ENCODE results near the gene NAGPA. TPM values are rescaled to one million over a fixed set of nuclear protein-coding genes. Genes with fewer than 3 reads are reported as not detected.

NAGPA gene
- total RNA-seq, 1 experiment from 2014 or later, result 15.9 TPM

GRCh38 chr16:5011637-5012036, 22.1 kb downstream of the NAGPA start:
- H3K27ac Mint-ChIP-seq (ENCODE audit: unreplicated experiment), result no peak overlapping the region
- no peaks in the 10 kb centered on the region for H3K9me3 Mint-ChIP-seq (ENCODE audit: unreplicated experiment)
- Histone ChIP-seq H3K27me3 (replicated peaks; ENCODE audit: control insufficient read depth, insufficient read depth, low read length) (no peaks in the 10 kb centered on the region), H3K4me1 (no peaks in the 10 kb centered on the region), H3K4me3 (ENCODE audit: low read depth, low read length) (no peak overlapping the region), H3K36me3 (ENCODE audit: control insufficient read depth, insufficient read depth, low read length) (no peaks in the 10 kb centered on the region), H3K9me3 (no peaks in the 10 kb centered on the region; the same call in 1 of the 2 replicates)
- intact Hi-C loops (cut with micrococcal nuclease; ENCODE audit: unreplicated experiment), result no loop called here
- no peak for TF ChIP-seq CTCF (IDR thresholded peaks at IDR 0.05; ENCODE audit: insufficient read depth in 1 of 2, low read depth in 1 of 2, low read length in 1 of 2, severe bottlenecking in 1 of 2, unreplicated experiment in 1 of 2)
- no peaks in the 10 kb centered on the region for H3K36me3 Mint-ChIP-seq (ENCODE audit: insufficient read depth, unreplicated experiment)
- ChIA-PET CTCF (no interaction called here), POLR2A (no interaction called here)
- no peak overlapping the region for H3K4me3 Mint-ChIP-seq (ENCODE audit: unreplicated experiment)
- no peak for DNase-seq
- BruUV-seq (replicated peaks), result no TSS peak
- no peaks in the 10 kb centered on the region for H3K4me1 Mint-ChIP-seq (ENCODE audit: low read depth, unreplicated experiment)
- H3K27me3 Mint-ChIP-seq (ENCODE audit: insufficient read depth, unreplicated experiment), result peaks cover 5% of the 10 kb centered on the region

DNA sequence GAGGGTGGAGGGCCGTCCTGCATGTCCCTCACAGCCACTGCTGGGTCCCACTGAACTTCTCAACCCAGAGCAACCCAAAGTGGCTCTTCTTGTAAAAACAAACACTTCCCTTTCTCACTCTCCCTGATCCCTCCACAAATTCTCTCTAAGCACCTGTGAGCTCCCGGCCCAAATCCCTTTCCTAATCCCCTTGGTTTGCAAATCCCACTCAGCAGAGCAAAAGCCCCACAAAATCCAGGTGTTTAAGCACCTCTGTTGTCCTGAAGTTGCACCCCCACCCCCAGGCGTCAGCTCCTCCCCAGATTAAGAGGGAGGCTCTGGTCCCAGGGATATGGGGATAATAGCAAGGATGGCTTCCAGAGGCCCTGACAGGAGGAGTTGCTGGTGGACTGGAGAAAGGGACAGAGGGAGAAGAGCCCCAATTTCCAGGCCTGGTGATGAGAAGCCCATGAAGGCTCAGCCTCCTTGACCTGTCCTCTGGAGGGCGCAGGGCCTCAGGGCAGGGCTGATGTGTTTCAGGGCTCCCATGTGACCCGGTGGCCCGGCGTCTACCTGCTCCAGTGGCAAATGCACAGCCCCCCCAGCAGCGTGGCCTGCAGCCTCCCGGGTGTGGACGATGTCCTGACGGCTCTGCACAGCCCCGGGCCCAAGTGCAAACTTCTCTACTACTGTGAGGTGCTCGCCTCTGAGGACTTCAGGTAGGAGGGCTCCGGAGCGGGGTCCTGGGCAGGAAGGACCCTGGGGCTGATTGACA, 23.0 kb downstream of the NAGPA start:
- no peak overlapping the region for H3K27ac Mint-ChIP-seq (ENCODE audit: unreplicated experiment)
- POLR2A ChIA-PET, result no interaction called here

DNA sequence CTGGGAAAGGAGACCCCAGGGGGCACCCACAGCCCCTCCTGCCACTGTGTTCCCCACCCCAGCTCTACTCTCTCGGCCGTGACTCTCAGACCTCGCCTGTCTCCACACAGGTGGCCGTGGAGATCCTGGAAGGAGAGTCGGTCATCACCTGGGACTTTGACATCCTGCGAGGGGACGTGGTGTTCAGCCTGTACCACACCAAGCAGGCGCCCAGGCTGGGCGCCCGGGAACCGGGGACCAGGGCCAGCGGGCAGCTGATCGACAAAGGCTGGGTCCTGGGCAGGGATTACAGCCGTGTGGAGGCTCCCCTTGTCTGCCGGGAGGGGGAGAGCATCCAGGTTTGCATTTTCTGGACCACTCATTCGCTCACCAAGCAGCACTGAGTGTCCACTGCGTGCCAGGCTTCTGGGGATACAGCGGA, 25.4 kb downstream of the NAGPA start:
- TF ChIP-seq CTCF (IDR thresholded peaks at IDR 0.05; ENCODE audit: insufficient read depth in 1 of 2, low read depth in 1 of 2, low read length in 1 of 2, severe bottlenecking in 1 of 2, unreplicated experiment in 1 of 2), result no peak
- BruUV-seq (replicated peaks), result no TSS peak
- H3K9me3 Mint-ChIP-seq (ENCODE audit: unreplicated experiment), result no peaks in the 10 kb centered on the region
- no peaks in the 10 kb centered on the region for H3K36me3 Mint-ChIP-seq (ENCODE audit: insufficient read depth, unreplicated experiment)
- no peaks in the 10 kb centered on the region for H3K36me3 ChIP-seq (ENCODE audit: control insufficient read depth, insufficient read depth, low read length)
- DNase-seq, result no peak
- H3K4me1 ChIP-seq, result no peaks in the 10 kb centered on the region
- intact Hi-C loops (cut with micrococcal nuclease; ENCODE audit: unreplicated experiment), result no loop called here
- no peak overlapping the region for H3K4me3 Mint-ChIP-seq (ENCODE audit: unreplicated experiment)
- H3K27me3 ChIP-seq (replicated peaks; ENCODE audit: control insufficient read depth, insufficient read depth, low read length), result no peaks in the 10 kb centered on the region; the same call in 1 of the 2 replicates
- no peaks in the 10 kb centered on the region for H3K4me1 Mint-ChIP-seq (ENCODE audit: low read depth, unreplicated experiment)
- H3K27ac Mint-ChIP-seq (ENCODE audit: unreplicated experiment), result no peak overlapping the region
- ChIA-PET POLR2A (no interaction called here), CTCF (no interaction called here)
- H3K9me3 ChIP-seq, result no peaks in the 10 kb centered on the region
- H3K4me3 ChIP-seq (ENCODE audit: low read depth, low read length), result no peak overlapping the region
- peaks cover 7% of the 10 kb centered on the region for H3K27me3 Mint-ChIP-seq (ENCODE audit: insufficient read depth, unreplicated experiment)

More for the DNA sequence above, 23.0 kb downstream of the NAGPA start:
- no peaks in the 10 kb centered on the region; the same call in 1 of the 2 replicates for H3K9me3 ChIP-seq
- H3K4me3 Mint-ChIP-seq (ENCODE audit: unreplicated experiment), result no peak overlapping the region
- no peak for DNase-seq
- intact Hi-C loops (cut with micrococcal nuclease; ENCODE audit: unreplicated experiment), result no loop called here
- peaks cover 5% of the 10 kb centered on the region for H3K27me3 Mint-ChIP-seq (ENCODE audit: insufficient read depth, unreplicated experiment)
- no peaks in the 10 kb centered on the region for H3K36me3 ChIP-seq (ENCODE audit: control insufficient read depth, insufficient read depth, low read length)
- H3K4me3 ChIP-seq (ENCODE audit: low read depth, low read length), result no peak overlapping the region
- no peaks in the 10 kb centered on the region for H3K9me3 Mint-ChIP-seq (ENCODE audit: unreplicated experiment)
- peak in 1 of 2 experiments; percentile 4 for TF ChIP-seq CTCF (IDR thresholded peaks at IDR 0.05; ENCODE audit: insufficient read depth in 1 of 2, low read depth in 1 of 2, low read length in 1 of 2, severe bottlenecking in 1 of 2, unreplicated experiment in 1 of 2)
- CTCF ChIA-PET, result no interaction called here
- H3K36me3 Mint-ChIP-seq (ENCODE audit: insufficient read depth, unreplicated experiment), result no peaks in the 10 kb centered on the region
- H3K27me3 ChIP-seq (replicated peaks; ENCODE audit: control insufficient read depth, insufficient read depth, low read length), result no peaks in the 10 kb centered on the region
- no peaks in the 10 kb centered on the region for H3K4me1 ChIP-seq
- no peaks in the 10 kb centered on the region for H3K4me1 Mint-ChIP-seq (ENCODE audit: low read depth, unreplicated experiment)
- no TSS peak for BruUV-seq (replicated peaks)

Measured in Caco-2 (cell line).